Ascending aorta (tissue), 2 donors: ENCODE data around the gene NPTX1. TPM values are rescaled to one million over a fixed set of nuclear protein-coding genes. Genes with fewer than 3 reads are reported as not detected.

Experiments
- DNase-seq, 2 donors: peaks; one replicate each; pipeline ENCODE4 v3.0.0-alpha.2; 2019; ENCODE audit warnings: low spot score in 2 of 2
- H3K27ac ChIP-seq, 2 donors: fragments of 200-600 bp; sonication (generic); one replicate each; pipeline ENCODE4 v1.5.1; 2016 to 2017; ENCODE audit warnings: mild to moderate bottlenecking in 1 of 2
- H3K27me3 ChIP-seq: fragments of 200-600 bp; sonication (generic); one replicate; pipeline ENCODE4 v1.5.1; 2017
- H3K36me3 ChIP-seq, 2 donors: fragments of 200-600 bp; sonication (generic); one replicate each; pipeline ENCODE4 v1.5.1; 2016
- H3K4me1 ChIP-seq, 2 donors: fragments of 200-600 bp; sonication (generic); one replicate each; pipeline ENCODE4 v1.5.1; 2016 to 2017; ENCODE audit warnings: mild to moderate bottlenecking in 1 of 2
- H3K4me3 ChIP-seq, 2 donors: fragments of 200-600 bp; sonication (generic); one replicate each; pipeline ENCODE4 v1.5.1; 2016 to 2017; ENCODE audit warnings: mild to moderate bottlenecking in 1 of 2
- H3K9me3 ChIP-seq, 2 donors: fragments of 200-600 bp; sonication (generic); one replicate each; pipeline ENCODE4 v1.5.1; 2016
- intact Hi-C: fragments of 100-400 bp; cut with DNase I; formaldehyde crosslinking; loops from one replicate; pipeline ENCODE4 v1.15.1; 2023
- total RNA-seq: library from RNA; depleted of rRNA; stranded (reverse); fragments of >200 nt; gene quantifications from one replicate; pipeline ENCODE4 v1.1.0, GENCODE V29; 2016
- TF ChIP-seq, protein P1 (sequence below), 3 experiments: fragments of 200-600 bp in 2 of 3; fragments of 450-650 bp in 1 of 3; sonication (generic) in 2 of 3; IDR thresholded peaks; one replicate each; pipeline ENCODE4 v1.5.1; 2016 to 2019; ENCODE audit warnings: antibody characterized with exemption in 3 of 3, mild to moderate bottlenecking in 1 of 3, moderate library complexity in 1 of 3

The NPTX1 gene
- total RNA-seq, 1 donor from 2014 or later: not detected

DNA sequence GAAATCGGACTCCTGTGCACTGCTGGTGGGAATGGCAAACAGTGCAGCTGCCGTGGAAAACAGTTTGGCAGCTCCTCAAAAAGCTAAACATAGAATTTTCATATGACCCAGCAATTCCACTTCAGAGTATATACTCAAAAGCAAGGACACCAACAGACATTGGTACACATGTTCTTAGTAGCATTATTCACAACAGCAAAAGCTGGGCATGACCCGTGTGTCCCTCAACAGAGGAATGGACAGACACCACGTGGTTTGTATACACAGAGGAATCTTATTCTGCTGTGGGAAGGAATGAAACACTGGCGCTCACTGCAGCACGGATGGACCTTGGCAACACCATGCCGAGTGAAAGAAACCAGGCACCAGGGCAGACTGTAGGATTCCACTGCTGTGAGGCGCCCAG is 16.0 kb downstream of the NPTX1 start:
- Histone ChIP-seq H3K27ac (no peak overlapping the region), H3K4me3 (no peak overlapping the region), H3K27me3 (no peaks in the 10 kb centered on the region), H3K4me1 (peaks cover 0 to 7% of the 10 kb centered on the region in 2 donors), H3K9me3 (no peaks in the 10 kb centered on the region), H3K36me3 (no peaks in the 10 kb centered on the region)
- DNase-seq: no peak
- intact Hi-C loops: no loop called here
- TF ChIP-seq, protein P1, sequence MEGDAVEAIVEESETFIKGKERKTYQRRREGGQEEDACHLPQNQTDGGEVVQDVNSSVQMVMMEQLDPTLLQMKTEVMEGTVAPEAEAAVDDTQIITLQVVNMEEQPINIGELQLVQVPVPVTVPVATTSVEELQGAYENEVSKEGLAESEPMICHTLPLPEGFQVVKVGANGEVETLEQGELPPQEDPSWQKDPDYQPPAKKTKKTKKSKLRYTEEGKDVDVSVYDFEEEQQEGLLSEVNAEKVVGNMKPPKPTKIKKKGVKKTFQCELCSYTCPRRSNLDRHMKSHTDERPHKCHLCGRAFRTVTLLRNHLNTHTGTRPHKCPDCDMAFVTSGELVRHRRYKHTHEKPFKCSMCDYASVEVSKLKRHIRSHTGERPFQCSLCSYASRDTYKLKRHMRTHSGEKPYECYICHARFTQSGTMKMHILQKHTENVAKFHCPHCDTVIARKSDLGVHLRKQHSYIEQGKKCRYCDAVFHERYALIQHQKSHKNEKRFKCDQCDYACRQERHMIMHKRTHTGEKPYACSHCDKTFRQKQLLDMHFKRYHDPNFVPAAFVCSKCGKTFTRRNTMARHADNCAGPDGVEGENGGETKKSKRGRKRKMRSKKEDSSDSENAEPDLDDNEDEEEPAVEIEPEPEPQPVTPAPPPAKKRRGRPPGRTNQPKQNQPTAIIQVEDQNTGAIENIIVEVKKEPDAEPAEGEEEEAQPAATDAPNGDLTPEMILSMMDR (IDR thresholded peaks at IDR 0.05): no peak

DNA sequence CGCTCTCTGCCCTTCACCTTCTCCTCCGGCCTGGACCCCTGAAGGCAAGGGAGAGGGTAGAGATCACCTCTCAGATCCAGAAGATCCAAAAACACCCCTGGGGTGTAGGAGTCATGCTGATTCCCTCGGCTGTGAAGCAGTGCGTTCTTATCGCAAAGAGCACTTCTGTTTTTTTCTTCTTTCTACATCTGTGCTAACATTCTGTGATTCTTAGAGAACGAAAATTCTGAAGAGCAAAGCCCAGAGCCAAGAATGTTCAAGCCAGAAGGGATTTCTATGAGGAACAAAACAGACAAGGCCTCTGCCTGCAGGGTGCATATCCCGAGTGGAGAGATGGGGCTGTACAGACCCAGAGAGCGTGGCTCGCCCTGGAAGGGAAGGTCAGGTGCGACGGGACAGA is 17.2 kb downstream of the NPTX1 start:
- Histone ChIP-seq H3K36me3 (no peaks in the 10 kb centered on the region), H3K27ac (no peak overlapping the region), H3K9me3 (no peaks in the 10 kb centered on the region), H3K4me3 (no peak overlapping the region), H3K4me1 (peaks cover under 1 to 7% of the 10 kb centered on the region in 2 donors), H3K27me3 (no peaks in the 10 kb centered on the region)
- DNase-seq: no peak
- intact Hi-C loops: no loop called here
- TF ChIP-seq, protein P1 (IDR thresholded peaks at IDR 0.05): no peak

DNA sequence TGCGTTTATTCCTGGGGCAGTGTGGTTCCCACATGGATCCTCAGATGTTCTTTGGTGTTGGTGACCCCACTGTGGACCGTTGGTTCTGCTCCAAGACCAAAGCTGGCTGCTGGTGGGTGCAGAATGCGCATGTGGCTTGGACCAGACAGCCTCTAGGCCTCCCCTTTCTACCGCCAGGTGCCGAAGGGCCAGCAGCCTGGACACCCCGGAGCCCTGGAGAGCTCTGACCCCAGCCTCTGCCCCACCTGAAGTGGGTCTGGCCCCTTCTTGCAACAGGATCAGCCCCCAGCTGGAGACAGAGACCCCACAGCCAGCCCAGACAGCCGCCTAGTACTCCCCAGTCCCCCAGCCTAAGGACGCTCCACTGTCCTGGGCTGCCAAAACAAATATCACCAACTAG is 18.4 kb downstream of the NPTX1 start:
- peaks cover 4 to 12% of the 10 kb centered on the region in 2 donors for H3K4me1 ChIP-seq
- H3K4me3 ChIP-seq: no peak overlapping the region
- DNase-seq: no peak
- intact Hi-C loops: no loop called here
- no peak overlapping the region for H3K27ac ChIP-seq
- no peaks in the 10 kb centered on the region for H3K27me3 ChIP-seq
- H3K9me3 ChIP-seq: no peaks in the 10 kb centered on the region
- H3K36me3 ChIP-seq: no peaks in the 10 kb centered on the region
- TF ChIP-seq, protein P1 (IDR thresholded peaks at IDR 0.05): no peak

DNA sequence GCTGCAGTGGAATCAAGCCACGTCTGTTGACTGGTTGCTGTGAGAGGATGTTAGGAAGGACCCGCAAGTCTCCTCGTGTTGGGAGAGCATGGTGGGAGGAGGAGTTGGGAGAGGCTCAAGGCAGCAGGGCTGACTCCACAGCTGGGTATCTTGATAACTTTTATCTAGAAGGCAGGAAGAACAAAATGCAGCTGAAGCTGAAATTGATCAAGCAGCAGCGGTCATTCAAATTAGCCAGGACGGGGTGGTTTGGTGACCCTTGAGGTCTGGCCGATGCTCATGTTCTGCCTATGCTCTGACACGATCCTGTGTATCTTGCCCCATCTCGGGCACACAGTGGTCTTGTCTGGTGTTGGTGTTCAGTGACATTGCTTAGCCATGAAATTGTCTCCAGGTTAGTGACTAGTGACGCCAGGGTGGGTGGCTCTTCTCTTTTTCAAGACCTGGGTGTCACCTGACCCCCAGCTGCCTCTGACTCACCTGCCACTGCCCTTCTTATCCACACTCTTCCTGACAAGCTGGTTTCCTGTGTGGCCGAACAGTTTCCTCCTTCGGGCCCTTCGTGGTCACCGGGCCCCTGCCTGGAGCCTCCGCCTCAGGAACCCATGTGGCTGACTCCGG is 19.1 kb downstream of the NPTX1 start:
- Histone ChIP-seq H3K27me3 (no peaks in the 10 kb centered on the region), H3K4me3 (no peak overlapping the region), H3K4me1 (peaks cover 4 to 12% of the 10 kb centered on the region in 2 donors), H3K9me3 (no peaks in the 10 kb centered on the region), H3K36me3 (no peaks in the 10 kb centered on the region), H3K27ac (no peak overlapping the region)
- no peak for DNase-seq
- intact Hi-C loops: no loop called here
- TF ChIP-seq, protein P1 (IDR thresholded peaks at IDR 0.05): no peak

DNA sequence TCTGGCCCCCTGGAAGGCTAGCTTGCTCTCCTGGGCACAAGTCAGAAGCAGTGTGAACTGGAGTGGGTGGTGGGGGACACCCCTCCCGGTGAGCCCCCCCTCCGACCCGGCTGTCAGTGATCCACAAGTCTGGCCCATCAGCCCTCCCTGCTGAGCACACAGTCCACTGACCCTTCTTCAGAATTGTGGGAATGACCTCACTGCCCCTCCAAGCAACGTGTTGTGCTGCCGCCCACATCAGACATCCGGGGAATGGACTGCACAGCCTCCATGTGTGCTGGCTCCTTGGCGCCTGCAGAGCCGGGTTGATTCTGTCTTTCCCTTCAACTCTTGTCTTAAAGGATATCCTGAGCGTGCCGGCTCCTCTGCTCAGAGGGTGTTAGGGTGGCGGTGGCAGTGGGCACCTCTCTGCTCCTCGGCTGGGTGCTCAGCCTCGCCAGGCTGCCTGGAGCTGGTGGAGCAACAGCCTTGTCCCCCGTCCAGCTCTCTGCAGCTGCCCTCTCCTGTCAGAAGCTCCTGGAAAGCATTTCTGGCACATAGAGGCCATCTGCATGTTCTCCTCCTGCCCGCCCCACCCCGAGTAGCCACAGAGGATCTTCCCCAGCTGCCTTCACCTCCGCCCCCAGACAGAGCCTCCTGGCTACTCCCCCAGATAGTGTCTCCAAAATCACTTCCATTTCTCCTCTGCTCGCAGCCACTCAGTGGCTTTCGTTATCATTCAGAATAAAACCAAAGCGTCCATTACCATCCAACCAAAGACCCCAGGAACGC is 19.8 kb downstream of the NPTX1 start:
- TF ChIP-seq, protein P1 (IDR thresholded peaks at IDR 0.05): no peak
- no peaks in the 10 kb centered on the region for H3K36me3 ChIP-seq
- H3K27me3 ChIP-seq: no peaks in the 10 kb centered on the region
- no peak for DNase-seq
- intact Hi-C loops: no loop called here
- H3K4me3 ChIP-seq: no peak overlapping the region
- peaks cover 4 to 12% of the 10 kb centered on the region in 2 donors for H3K4me1 ChIP-seq
- H3K27ac ChIP-seq: peak overlapping the region; percentile 96 to 100
- H3K9me3 ChIP-seq: no peaks in the 10 kb centered on the region
